HG03108 (cell line): ENCODE results near the gene CMTM1.

Experiments used
- ATAC-seq: cut with Tn5 transposase; IDR thresholded peaks from one replicate; pipeline ENCODE4 v1.9.1; 2021; ENCODE audit warnings: moderate library complexity; ENCODE audit not compliant: unreplicated experiment

Gene CMTM1, protein sequence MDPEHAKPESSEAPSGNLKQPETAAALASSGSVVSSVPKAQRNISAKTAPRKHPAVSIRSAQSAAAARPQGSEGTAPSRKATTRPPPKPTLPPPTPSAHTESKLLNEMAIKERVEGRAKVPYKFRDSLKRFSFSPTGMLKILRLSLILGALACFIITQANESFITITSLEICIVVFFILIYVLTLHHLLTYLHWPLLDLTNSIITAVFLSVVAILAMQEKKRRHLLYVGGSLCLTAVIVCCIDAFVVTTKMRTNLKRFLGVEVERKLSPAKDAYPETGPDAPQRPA

DNA sequence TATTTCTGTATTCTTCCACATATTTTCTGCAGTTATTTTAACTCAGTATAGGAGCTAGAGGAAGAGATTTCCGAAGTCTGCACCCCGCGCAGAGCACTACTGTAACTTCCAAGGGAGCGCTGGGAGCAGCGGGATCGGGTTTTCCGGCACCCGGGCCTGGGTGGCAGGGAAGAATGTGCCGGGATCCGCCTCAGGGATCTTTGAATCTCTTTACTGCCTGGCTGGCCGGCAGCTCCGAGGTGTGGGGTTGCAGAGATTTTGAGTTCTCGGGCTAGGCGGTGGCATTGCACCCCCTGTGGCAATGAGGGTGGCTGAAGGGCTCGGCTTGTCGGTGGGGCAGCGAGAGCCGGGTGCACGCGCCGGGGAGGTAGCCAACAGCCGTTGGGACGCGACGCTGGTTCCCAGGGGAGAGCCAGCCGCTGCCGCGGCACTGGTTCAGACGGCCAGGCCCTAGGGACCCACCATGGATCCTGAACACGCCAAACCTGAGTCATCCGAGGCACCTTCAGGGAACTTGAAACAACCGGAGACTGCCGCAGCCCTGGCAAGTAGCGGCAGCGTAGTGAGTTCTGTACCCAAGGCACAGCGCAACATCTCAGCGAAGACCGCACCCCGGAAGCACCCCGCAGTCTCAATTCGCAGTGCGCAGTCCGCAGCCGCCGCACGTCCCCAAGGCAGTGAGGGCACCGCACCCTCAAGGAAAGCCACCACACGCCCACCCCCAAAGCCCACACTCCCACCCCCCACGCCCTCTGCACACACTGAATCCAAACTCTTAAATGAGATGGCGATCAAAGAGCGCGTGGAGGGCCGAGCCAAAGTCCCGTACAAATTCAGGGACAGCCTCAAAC lies at the start of gene CMTM1:
Gene CMTM1 (plus strand): TSS at position 389 of the 851 bp plus-strand sequence. CDS start 75 bp downstream, at position 464.
- no peak for ATAC-seq

DNA sequence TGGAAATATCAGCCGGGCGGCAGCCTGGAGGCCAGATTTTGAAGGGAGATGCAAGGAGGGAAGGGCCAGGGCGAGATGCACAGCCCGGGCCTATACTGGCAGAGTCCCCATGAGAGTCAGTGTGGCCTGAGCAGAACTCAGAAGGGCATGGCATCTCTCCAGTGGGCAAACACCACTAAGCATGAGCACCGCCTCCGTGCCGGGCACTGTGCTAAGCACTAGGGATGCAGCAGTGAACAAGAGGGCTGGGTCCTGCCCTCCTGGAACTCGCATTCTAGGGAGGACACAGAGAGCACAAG lies 49.8 kb upstream of the CMTM1 start:
- ATAC-seq = no peak

DNA sequence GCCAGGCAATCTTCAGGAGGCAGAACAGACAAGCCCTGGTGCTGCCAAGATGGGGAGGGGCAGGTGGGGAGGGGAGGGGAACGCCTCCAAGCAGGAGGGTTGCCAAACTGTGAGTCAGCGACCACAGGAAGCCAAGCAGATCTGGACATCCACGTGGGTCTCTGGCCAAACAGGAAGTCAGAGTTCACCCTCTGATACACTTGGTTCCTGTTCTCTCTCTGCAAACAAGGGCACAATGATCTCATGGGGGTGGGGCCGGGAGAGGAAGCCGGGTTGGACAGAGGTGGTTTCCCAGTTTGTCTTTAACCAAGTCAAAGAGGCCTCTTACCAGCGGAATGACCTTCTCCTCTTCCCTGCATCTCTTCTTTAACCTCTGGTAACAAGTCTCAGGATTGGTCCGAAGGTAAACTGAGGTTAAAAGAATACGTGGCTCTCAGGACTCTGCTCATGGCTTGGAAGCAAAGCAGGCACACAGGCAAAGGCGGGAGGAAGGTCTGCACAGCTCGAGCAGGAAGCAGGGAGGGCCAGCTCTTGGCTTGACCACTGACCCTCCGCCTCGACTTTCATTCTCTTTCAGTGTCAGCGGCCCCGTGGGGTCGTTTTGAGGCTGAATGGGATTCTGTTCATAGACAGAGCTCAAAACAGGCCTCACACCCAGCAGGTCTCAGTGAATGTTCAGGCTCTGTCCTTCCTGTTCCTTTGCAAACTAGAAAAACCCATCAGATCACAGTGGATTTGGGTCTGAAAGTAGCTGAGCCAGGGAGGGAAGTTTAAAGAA lies 49.2 kb upstream of the CMTM1 start:
- ATAC-seq = peak; percentile 97

DNA sequence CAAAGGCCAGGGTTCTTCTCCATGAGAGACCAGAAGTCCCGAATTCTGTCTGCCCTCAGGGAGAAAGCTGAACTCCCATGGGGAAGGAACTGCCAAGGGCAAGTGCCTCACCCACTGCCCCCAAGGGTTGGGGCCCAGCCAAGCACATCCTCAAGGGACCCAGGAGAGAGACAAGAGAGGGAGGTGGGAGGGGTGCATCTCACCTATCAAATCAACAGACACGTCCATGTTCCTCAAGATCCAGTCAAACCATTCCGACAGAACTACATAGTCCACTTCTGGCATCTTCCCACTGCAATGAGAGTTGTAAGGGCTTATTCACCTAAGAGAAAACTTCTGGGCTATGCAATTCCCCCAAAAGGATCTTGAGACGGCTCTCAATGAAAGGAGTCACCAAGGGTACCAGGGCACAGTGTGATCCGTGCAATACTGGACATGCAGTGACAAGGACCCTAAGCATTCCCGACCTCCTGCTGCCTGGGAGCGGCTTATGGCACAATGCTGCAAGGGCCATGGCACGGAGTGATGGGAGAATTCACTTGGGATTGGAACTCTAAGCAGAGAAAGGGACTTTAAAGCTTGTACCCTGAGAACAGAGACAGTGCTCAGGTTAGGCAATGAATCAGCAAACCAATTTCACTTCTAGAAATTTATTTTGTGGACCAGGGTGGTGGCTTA lies 48.5 kb upstream of the CMTM1 start:
- ATAC-seq = no peak

DNA sequence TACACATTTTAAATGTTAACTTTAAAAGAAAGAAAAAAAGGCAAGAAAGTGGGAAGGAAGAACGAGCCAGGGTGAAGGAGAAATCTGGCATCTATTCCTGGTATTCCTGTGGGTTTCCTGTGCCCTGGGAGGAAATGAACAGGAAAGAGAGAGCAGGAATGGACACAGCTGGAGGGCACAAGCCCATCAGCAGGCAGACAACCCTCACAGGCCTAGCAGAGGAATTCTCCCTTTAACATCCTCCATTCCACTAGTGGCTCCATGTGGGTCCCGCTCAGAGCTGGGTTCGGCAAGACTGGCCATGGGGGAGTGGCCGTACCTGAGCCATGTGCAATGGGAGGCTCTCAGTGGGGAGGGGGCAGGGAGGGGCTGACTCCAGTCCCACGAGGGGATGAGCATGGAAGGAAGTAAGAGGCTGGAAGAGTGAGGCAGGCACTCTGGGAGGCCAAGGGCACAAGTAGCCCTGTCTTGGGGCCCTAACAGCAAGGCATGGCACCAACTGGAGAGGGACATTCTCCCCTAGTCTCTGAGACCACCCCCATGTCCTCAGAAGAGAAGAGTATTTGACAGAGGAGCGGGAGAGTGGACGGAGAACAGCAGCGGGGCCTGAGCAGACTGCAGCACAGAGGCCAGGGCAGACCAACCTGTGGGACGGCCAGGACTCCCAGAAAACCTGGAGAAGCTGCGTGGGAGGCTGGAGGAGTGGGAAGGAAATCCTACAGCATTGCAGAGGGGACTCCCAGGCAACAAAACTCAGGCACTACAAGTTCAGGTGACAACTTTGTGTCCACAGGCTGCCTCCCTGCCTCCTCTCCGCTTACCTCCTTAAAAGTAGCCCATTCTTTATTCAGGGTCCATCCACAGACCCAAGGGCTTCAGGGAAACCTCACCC lies 46.5 kb upstream of the CMTM1 start:
- no peak for ATAC-seq

DNA sequence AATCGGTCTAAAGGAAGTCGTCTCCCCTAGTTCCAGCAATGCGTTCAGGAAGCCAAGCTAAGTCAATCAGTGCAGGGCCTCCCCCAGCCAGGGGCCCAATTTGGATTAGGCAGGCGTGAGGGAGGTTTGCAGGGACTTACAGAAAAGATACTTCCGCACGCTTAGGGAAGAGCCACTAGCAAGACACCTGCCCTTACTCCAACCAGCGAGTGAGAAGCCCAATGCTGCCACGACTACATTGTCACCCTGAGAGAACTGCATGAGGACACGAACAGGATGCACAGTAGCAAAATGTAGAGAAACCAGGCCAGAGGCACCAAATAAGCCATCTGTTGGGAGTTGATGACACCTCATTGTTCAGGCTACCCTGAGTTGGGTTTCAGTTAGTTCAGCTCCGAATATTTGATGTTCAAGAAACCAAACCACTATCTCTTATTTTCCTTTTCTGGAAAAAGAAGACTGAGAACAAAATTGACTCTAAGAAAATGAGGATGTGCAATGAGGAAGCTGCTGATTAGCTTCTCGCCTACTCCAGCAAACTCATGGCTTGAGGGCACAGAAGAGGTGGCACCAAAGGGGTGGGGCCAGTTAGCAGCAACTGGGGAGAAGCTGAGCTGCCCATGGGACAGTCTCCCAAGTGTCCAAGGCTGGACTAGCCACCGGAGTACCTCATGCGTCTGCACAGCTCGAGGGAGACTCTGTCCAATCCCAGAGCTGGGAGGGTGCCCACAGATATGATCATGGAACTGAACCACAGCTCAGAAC lies 45.7 kb upstream of the CMTM1 start:
- no peak for ATAC-seq

DNA sequence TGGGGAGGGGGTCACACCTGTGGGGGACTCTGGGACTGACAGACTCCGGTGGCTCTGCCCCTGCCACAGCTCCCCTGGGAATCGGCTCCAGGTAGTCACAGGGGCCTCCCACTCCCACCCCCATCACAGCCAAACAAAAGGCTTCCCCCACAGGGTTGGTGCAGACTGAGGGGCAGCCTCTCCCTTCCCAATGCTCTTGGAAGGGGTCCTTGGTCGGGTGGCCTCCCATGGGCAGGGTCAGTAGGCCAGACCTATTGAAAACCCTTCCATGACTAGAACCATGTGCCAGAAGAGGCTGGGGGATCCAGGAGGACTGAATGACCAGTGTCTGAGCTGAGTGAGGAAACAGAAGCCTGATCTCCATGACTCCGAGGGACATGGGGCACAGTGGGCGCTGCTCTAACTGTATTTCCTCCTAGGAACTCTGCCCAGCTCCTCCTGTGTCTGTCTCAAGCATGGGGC lies 45.0 kb upstream of the CMTM1 start:
- ATAC-seq = no peak

DNA sequence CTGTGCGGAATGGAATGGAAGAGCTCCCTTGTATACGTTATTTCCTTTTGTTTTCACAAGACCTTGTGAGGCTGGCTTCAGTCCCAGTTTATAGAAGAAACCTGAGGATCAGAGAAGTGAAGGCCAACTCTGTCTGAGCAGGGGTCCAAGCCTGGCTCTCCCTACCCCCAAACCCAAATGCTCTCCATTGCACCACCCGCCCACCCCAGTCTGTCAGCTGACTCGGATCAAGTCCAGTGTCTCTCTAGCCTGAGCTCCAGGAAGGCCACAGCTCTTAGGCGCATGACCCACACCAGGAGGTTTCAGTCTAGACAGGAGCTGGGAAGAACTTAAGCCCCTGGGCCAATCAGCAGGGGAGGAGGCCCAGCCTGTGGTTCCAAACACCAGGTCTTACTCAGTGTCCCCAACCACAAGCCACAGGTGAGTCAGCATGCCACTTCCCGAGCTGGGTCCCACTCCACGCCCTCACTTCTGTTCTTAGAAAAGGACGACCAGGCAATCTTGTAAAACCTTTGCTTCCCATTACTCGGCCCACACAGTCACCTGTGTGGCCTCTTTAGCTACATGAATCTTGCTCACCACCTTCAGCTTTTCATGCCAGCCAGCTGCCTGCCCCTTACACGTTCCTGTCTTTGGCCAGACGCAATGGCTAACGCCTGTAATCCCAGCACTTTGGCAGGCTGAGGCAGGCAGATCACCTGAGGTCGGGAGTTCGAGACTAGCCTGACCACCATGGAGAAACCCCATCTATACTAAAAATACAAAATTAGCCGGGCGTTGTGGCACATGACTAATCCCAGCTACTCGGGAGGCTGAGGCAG lies 44.1 kb upstream of the CMTM1 start:
- peak; percentile 44 for ATAC-seq

DNA sequence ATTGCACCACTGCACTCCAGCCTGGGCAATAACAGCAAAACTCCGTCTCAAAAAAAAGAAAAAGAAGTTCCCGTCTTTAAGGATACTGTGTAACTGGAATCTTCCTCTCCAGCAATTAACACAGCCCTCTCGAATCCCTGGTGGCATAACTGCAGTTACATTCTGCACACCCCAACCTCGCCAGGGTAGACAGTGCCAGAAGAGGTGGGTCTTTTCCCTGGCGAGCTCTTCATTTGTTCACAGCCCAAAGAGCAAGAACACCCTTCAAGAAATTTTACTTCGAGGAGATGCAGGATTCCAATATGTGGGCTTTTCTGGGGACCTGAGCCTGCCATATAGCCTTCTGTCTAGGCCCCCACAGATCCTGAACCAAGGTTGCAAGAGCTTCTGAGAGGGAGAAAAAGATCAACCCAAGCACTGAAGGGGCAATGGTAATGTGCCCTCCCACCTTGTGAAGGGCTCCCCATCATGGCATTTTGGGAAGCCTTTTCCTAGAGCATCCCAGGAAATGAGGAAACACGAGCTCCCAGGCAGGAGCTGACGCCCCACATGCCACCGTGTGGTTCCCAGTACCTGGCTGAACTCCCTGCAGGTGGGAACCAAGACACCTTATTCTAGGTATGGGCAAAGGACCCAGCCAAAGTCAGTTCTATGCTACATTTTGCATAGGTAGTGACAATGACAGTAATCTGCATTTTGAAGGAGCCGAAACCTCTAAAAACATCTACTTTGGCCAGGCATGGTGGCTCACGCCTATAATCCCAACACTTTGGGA lies 43.2 kb upstream of the CMTM1 start:
- ATAC-seq = no peak

DNA sequence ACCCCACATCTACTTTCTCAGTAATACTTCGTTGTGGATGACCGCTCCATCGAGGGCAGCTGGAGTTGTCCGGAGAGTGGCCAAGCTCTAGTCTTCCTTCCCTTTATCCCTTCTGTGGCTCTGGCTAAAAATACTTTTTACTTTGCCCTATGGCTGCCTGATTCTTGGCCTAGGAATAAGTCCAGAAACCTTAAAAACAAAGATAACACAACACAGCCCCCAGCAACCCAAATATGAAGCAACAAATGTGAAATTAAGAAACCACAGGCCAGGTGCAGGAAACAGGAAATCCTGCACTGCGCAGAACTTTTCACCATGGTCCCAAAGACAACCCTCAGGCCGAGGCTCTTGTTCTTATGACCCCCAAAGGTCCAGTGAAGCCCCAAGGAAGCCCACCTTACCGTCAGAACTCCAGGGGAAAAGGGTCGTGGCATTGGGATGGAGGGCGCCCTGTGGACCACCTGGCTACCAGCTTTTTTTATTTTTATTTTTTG lies 42.3 kb upstream of the CMTM1 start:
- ATAC-seq = peak; percentile 46

DNA sequence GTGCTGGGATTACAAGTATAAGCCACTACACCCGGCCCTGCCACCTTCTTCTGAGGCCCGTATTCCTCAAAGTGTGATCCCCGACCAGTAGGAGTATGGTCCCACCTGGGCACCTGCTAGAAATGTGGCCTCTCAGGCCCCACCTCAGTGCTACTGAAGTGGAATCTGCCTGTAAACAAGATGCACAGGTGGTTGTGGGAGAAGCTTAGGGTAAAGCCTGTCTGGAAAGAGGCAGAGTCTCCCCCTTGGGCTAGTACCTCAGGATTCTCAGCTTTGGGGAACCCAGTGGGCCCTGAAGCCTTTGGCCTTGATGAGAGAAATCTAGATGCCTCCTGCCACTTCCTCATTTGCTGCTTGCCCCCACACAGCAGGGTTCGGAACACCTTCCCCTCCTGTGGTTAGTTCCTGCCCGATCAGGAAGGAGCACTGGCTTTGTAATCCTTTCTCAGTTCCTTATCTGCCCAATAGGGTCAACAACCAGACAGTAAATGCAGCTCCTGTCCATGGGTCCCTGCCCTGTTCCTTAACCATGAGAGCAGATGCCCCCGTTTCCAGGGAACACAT lies 41.6 kb upstream of the CMTM1 start:
- peak; percentile 65 for ATAC-seq

DNA sequence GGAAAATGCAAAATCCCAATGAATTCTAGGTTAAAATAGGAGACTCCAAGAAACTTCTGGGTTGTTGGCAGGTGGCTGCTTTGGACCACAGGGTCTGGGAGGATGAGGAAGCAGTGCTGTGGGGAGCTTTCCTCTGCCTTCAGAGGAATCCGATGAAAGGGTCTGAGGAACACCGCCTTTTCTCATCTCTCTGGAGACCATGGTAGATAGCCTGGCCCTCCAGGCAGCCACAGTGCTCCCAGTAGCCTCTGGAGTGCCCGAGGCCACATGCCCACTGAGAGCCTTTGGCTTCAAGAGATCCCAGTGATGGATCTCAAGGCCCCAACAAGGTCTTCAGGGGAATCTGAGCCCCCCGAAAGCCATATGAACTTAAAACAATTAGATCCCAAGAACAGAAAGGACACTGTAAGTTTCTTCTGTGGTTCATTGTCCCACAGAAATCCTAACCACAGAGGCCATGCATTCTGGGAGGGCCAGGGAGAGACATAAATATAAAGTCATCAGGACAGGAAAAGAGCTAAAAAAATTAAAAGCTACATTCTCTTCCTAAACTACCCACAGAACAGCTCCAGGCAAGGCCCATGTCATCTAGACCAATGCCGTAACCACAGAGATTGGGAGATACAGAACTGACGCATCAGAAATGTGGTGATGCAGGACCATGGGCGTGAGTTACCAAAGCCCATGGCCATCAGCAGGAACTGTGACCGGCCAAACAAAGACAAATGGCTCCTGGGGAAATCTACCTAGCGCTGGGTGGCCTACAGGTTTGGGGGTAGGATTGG lies 40.7 kb upstream of the CMTM1 start:
- ATAC-seq = no peak

DNA sequence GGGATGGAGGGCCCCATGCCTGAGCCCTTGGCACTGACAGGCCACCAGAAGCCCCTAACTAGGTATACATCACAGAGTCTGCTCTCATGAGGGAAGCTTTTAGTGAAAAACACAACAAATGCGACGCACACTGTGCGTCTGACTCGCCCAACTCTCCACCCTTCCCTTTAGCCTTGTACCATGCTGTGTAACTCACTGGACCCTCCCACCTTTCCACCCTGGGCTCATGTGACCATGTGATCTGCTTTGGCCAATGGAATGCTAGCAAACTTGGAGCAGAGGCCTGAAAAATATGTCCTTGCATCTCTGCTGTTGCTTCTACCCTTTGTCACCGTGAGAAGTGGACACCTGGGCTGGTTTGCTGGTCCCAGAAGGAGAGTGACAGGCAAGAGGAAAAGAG lies 37.9 kb upstream of the CMTM1 start:
- ATAC-seq = no peak

DNA sequence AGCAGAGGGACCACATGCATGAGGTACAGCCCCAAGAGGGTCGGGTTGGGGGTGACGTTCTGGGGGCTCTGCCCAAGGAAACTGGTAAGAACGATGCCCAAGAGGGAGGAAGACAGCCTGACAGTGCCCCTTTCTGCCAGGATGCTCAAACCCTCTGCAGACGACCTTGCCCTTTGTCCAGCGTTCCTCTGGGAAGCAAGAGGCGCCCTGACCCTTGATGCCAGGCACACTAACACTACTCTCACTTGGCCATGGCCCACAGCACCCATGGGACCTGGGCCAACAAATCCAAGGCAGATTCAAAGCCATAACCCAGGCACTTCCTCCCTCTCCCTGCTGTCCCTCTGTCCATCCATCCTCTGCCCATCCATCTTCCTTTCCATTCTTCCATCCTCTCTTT lies 36.8 kb upstream of the CMTM1 start:
- no peak for ATAC-seq

DNA sequence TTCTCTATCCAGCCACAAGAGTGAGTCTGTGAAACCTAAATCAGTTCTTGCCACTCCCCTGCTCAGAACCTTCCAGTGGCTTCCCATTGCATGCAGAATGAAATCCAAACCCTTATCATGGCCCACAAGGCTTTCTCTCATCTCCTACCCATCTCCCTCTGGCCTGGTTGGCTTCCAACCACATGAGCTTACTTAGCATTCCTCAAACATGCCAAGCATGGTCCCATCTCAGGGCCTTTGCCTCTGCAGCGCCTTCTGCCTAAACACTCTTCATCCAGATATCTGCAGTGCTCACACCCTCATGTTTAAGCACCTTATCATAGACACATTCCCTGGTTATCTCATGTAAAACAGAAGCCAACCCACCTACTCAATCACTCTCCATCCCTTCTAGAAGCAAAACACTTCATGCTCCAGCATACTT lies 31.9 kb upstream of the CMTM1 start:
- ATAC-seq = no peak

DNA sequence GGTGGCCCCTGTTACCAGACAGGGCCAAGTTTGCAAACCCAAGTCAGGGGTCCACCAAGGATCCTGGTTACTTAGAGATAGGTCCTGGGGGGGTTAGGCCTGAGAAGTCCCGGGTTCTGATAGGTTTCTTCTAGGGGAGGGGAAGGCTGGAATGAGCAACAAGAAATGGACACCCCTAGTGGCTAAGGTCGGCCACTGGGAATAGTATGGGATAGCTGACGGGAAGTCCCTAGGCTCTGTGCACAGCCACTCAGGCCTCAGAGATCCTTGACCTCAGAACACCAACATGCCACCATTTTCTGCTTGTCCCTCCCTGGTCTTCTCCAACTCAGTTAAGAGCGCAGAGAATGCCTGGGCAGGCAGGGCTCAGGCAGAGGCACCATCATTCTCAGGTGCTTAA lies 29.7 kb upstream of the CMTM1 start:
- no peak for ATAC-seq
